ENCODE results near the gene ABCA2. TPM values are rescaled to one million over a fixed set of nuclear protein-coding genes. Genes with fewer than 3 reads are reported as not detected.

The ABCA2 gene
- polyA plus RNA-seq, 1 donor (not counting 4 experiments of a cell fraction or from before 2014, with no cell fraction given): 1.3 TPM

GRCh38 chr9:137020771-137021567 is 7.1 kb downstream of the ABCA2 start:
- FAIRE-seq (no peak), DNase-seq (ENCODE audit: low read depth, low spot score) (no peak)
- Histone ChIP-seq H3K79me2 (ENCODE audit: control insufficient read depth, insufficient read depth, low read length) (no peaks in the 10 kb centered on the region), H4K20me1 (ENCODE audit: control insufficient read depth, extremely low read depth, insufficient read depth, low read length) (no peaks in the 10 kb centered on the region), H3K27ac (ENCODE audit: control insufficient read depth, insufficient read depth, low read length) (no peak overlapping the region), H3K36me3 (ENCODE audit: control insufficient read depth in 2 of 2, extremely low read depth in 1 of 2, insufficient read depth in 2 of 2, low read length in 2 of 2) (no peaks in the 10 kb centered on the region), H3K4me1 (ENCODE audit: control insufficient read depth, extremely low read depth, insufficient read depth, low read length) (no peaks in the 10 kb centered on the region), H3K9me3 (ENCODE audit: control insufficient read depth, low read depth, low read length) (no peaks in the 10 kb centered on the region), H3K4me2 (ENCODE audit: control insufficient read depth, extremely low read depth, insufficient read depth, low read depth, low read length) (no peak overlapping the region), H3K9ac (ENCODE audit: control insufficient read depth, extremely low read depth, insufficient read depth, low read length) (no peak overlapping the region), H2AFZ (ENCODE audit: control insufficient read depth, low read length) (no peak overlapping the region), H3K27me3 (ENCODE audit: control insufficient read depth, extremely low read depth, insufficient read depth, low read length) (no peaks in the 10 kb centered on the region), H3K4me3 (ENCODE audit: control insufficient read depth in 2 of 3, extremely low read depth in 1 of 3, insufficient read depth in 2 of 3, low read depth in 1 of 3, low read length in 3 of 3) (no peak overlapping the region), H3K9me1 (ENCODE audit: control insufficient read depth, extremely low read depth, insufficient read depth, low read length) (no peaks in the 10 kb centered on the region)
- TF ChIP-seq CTCF (optimal IDR thresholded peaks at IDR 0.05 in 1 of 3, IDR thresholded peaks at IDR 0.05 in 1 of 3, conservative IDR thresholded peaks at IDR 0.05 in 1 of 3; ENCODE audit: extremely low read depth in 1 of 3, insufficient read depth in 2 of 3, low read length in 3 of 3): no peak
- TF ChIP-seq EZH2 (IDR thresholded peaks at IDR 0.05; ENCODE audit: low read length): no peak
- dilution Hi-C loops (cut with MboI; ENCODE audit: extremely low pct_ligation_motif_present, low sequenced_read_pairs): no loop called here

DNA sequence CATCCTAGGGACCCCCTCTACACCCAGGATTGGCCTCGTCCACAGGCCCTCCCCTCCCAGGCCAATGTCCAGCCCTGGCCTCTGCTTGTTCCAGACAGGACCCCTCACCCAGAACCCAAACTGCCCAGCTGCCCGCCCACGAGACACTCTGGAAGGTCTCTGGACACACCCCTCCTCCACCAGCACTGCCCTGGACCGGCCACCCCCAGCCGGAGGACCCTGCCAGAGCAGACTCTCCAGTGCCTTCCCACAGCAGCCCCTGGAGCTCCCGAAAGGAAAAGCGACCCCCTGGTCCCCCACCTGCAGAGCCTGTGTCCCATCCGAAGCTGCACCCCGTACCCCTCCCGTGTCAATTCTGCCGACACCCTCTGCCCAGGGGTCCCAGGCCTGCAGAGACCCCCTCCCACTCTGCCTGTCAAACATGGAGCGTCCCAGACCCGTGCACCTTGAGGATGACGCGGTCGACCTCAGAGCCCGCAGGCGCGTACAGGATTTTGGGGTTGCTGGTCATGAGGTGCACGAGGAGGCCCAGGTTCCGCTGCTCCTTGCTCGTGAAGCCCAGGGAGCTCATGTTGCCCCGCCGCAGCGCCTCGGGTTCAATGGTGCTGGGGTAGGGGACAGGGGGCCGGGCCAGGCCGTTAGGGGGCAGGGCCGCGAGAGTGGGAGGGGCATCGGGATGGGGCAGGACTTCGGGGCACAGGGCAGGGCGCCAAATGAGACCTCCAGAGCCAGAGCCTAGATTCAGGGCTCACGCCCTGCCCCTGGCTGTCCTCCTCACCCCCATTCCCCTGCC is 8.0 kb downstream of the ABCA2 start:
- Histone ChIP-seq H3K27ac (ENCODE audit: control insufficient read depth, insufficient read depth, low read length) (no peak overlapping the region), H3K4me3 (ENCODE audit: control insufficient read depth in 2 of 3, extremely low read depth in 1 of 3, insufficient read depth in 2 of 3, low read depth in 1 of 3, low read length in 3 of 3) (no peak overlapping the region), H3K9ac (ENCODE audit: control insufficient read depth, extremely low read depth, insufficient read depth, low read length) (no peak overlapping the region), H2AFZ (ENCODE audit: control insufficient read depth, low read length) (no peak overlapping the region), H3K4me1 (ENCODE audit: control insufficient read depth, extremely low read depth, insufficient read depth, low read length) (no peaks in the 10 kb centered on the region), H3K9me1 (ENCODE audit: control insufficient read depth, extremely low read depth, insufficient read depth, low read length) (no peaks in the 10 kb centered on the region), H4K20me1 (ENCODE audit: control insufficient read depth, extremely low read depth, insufficient read depth, low read length) (no peaks in the 10 kb centered on the region), H3K4me2 (ENCODE audit: control insufficient read depth, extremely low read depth, insufficient read depth, low read depth, low read length) (no peak overlapping the region), H3K27me3 (ENCODE audit: control insufficient read depth, extremely low read depth, insufficient read depth, low read length) (no peaks in the 10 kb centered on the region), H3K79me2 (ENCODE audit: control insufficient read depth, insufficient read depth, low read length) (no peaks in the 10 kb centered on the region), H3K9me3 (ENCODE audit: control insufficient read depth, low read depth, low read length) (no peaks in the 10 kb centered on the region), H3K36me3 (ENCODE audit: control insufficient read depth in 2 of 2, extremely low read depth in 1 of 2, insufficient read depth in 2 of 2, low read length in 2 of 2) (no peaks in the 10 kb centered on the region)
- DNase-seq (ENCODE audit: low read depth, low spot score) (no peak), FAIRE-seq (no peak)
- dilution Hi-C loops (cut with MboI; ENCODE audit: extremely low pct_ligation_motif_present, low sequenced_read_pairs): no loop called here
- no peak for TF ChIP-seq CTCF (optimal IDR thresholded peaks at IDR 0.05 in 1 of 3, IDR thresholded peaks at IDR 0.05 in 1 of 3, conservative IDR thresholded peaks at IDR 0.05 in 1 of 3; ENCODE audit: extremely low read depth in 1 of 3, insufficient read depth in 2 of 3, low read length in 3 of 3)
- TF ChIP-seq EZH2 (IDR thresholded peaks at IDR 0.05; ENCODE audit: low read length): no peak

All from keratinocyte (primary cell).